Neural cell (in vitro differentiated cells): ENCODE data around the gene ACOT7.

Experiments
- EP300 ChIP-seq: fragments of 450-650 bp; conservative IDR thresholded peaks from 2 replicates; pipeline ENCODE4 v1.6.1; 2014; ENCODE audit warnings: antibody characterized with exemption, mild to moderate bottlenecking, moderate library complexity; ENCODE audit not compliant: poor library complexity, severe bottlenecking
- EZH2 ChIP-seq: fragments of 200-600, 300-800 bp; shearing (Covaris generic), sonication (generic); IDR thresholded peaks from 2 replicates; pipeline ENCODE4 v1.6.1; 2014; ENCODE audit warnings: antibody characterized with exemption, low read length, borderline replicate concordance, mild to moderate bottlenecking; ENCODE audit not compliant: insufficient read depth, poor library complexity, severe bottlenecking
- MXI1 ChIP-seq: fragments of 450-650 bp; conservative IDR thresholded peaks from 2 replicates; pipeline ENCODE4 v1.6.1; 2014; ENCODE audit warnings: antibody characterized with exemption, mild to moderate bottlenecking; ENCODE audit not compliant: poor library complexity, severe bottlenecking
- POLR2AphosphoS5 ChIP-seq: IDR thresholded peaks from 2 replicates; pipeline ENCODE4 v1.6.1; 2012
- RAD21 ChIP-seq: fragments of 450-650 bp; conservative IDR thresholded peaks from 2 replicates; pipeline ENCODE4 v1.6.1; 2014; ENCODE audit warnings: antibody characterized with exemption, mild to moderate bottlenecking, moderate library complexity
- SMC3 ChIP-seq: fragments of 450-650 bp; conservative IDR thresholded peaks from 2 replicates; pipeline ENCODE4 v1.6.1; 2014; ENCODE audit warnings: antibody characterized with exemption, mild to moderate bottlenecking, moderate library complexity; ENCODE audit not compliant: poor library complexity
- TAF1 ChIP-seq: IDR thresholded peaks from 2 replicates; pipeline ENCODE4 v1.6.1; 2012; ENCODE audit warnings: low read depth
- TF ChIP-seq, protein P1 (sequence below): fragments of 450-650 bp; IDR thresholded peaks from 2 replicates; pipeline ENCODE4 v1.5.1; 2014; ENCODE audit warnings: antibody characterized with exemption, mild to moderate bottlenecking, moderate library complexity; ENCODE audit not compliant: poor library complexity, severe bottlenecking
- TF ChIP-seq, protein P2 (sequence below): IDR thresholded peaks from 2 replicates; pipeline ENCODE4 v1.6.1; 2012; ENCODE audit warnings: borderline replicate concordance

DNA sequence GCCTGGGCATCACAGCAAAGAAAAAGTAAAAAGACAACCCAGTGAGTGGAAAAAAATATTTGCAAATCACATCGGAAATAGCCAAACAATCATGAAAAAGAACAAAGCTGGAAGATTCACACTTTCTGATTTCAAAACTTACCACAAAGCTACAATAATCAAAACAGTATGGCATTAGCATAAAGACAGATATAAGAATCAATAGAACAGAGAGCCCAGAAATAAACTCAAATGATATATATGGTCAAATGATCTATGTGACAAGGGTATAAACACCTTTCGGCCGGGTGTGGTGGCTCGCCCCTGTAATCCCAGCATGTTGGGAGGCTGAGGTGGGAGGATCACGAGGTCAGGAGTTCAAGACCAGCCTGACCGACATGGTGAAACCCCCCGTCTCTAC is 13.5 kb downstream of the ACOT7 start:
- TF ChIP-seq, protein P1, sequence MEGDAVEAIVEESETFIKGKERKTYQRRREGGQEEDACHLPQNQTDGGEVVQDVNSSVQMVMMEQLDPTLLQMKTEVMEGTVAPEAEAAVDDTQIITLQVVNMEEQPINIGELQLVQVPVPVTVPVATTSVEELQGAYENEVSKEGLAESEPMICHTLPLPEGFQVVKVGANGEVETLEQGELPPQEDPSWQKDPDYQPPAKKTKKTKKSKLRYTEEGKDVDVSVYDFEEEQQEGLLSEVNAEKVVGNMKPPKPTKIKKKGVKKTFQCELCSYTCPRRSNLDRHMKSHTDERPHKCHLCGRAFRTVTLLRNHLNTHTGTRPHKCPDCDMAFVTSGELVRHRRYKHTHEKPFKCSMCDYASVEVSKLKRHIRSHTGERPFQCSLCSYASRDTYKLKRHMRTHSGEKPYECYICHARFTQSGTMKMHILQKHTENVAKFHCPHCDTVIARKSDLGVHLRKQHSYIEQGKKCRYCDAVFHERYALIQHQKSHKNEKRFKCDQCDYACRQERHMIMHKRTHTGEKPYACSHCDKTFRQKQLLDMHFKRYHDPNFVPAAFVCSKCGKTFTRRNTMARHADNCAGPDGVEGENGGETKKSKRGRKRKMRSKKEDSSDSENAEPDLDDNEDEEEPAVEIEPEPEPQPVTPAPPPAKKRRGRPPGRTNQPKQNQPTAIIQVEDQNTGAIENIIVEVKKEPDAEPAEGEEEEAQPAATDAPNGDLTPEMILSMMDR: no peak
- TF ChIP-seq, protein P2, sequence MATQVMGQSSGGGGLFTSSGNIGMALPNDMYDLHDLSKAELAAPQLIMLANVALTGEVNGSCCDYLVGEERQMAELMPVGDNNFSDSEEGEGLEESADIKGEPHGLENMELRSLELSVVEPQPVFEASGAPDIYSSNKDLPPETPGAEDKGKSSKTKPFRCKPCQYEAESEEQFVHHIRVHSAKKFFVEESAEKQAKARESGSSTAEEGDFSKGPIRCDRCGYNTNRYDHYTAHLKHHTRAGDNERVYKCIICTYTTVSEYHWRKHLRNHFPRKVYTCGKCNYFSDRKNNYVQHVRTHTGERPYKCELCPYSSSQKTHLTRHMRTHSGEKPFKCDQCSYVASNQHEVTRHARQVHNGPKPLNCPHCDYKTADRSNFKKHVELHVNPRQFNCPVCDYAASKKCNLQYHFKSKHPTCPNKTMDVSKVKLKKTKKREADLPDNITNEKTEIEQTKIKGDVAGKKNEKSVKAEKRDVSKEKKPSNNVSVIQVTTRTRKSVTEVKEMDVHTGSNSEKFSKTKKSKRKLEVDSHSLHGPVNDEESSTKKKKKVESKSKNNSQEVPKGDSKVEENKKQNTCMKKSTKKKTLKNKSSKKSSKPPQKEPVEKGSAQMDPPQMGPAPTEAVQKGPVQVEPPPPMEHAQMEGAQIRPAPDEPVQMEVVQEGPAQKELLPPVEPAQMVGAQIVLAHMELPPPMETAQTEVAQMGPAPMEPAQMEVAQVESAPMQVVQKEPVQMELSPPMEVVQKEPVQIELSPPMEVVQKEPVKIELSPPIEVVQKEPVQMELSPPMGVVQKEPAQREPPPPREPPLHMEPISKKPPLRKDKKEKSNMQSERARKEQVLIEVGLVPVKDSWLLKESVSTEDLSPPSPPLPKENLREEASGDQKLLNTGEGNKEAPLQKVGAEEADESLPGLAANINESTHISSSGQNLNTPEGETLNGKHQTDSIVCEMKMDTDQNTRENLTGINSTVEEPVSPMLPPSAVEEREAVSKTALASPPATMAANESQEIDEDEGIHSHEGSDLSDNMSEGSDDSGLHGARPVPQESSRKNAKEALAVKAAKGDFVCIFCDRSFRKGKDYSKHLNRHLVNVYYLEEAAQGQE: no peak
- TF ChIP-seq TAF1 (no peak), POLR2AphosphoS5 (no peak), MXI1 (no peak), EP300 (no peak), EZH2 (no peak), SMC3 (no peak), RAD21 (no peak)
